ENCODE data around the gene LRRC56. TPM values are rescaled to one million over a fixed set of nuclear protein-coding genes. Genes with fewer than 3 reads are reported as not detected.
A peak's percentile ranks its signal among the peaks of the same experiment; 100 is the strongest.

The LRRC56 gene
- total RNA-seq, 1 donor from 2014 or later: 7.6 TPM

DNA sequence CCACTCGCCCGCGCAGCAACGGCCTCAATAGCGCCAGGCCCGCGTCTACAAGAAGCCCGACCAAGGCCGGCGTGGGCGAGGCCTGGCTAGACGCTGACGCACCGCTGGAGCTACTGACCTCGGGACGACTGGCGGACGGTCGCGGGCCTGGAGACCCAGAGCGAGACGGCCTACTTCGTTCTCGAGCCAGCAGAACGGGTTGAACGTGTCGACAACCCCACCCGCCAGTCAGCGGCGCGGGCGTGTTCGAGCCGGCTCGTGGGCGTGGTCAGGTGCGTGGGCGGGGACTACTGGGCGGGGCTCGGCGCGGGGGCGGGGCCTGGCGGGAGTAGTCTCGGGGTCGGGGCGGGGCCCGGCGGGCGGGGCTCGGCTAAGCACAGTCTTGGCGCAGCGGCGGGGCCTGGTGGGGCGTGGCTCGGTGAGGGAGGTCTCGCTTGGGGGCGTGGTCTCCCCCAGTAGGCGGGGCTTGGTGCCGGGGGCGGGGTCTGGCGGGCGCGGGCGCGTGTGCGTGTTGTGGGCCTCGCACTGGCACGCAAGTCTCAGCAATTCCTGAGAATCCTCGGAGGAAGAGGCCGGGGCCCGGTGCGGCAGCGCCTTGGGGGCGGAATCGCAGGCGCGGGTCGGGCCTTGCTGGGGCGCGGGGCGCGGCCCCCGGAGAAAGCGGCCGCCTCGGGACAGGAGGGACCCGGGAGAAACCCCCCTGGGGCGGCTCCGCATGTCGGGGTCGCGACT lies 30.2 kb upstream of the LRRC56 start, which contains the start of gene RNH1:
Gene RNH1, minus strand, starts transcription at position 248 of the 732 bp plus-strand sequence. CDS start 5,080 bp downstream, outside the sequence.
- ATAC-seq: peak; percentile 89 to 95
- Histone ChIP-seq H3K9me3 (no peaks in the 10 kb centered on the region), H3K4me1 (peaks cover 46% of the 10 kb centered on the region), H3K27ac (peak within 1 kb of the TSS; percentile 100), H3K4me3 (peak within 1 kb of the TSS; percentile 82), H3K36me3 (peaks cover 25% of the 10 kb centered on the region), H3K27me3 (ENCODE audit: low read depth) (no peaks in the 10 kb centered on the region)
- intact Hi-C loops (cut with DNase I): no loop called here
- DNase-seq: peak; percentile 99
- TF ChIP-seq, protein P1, sequence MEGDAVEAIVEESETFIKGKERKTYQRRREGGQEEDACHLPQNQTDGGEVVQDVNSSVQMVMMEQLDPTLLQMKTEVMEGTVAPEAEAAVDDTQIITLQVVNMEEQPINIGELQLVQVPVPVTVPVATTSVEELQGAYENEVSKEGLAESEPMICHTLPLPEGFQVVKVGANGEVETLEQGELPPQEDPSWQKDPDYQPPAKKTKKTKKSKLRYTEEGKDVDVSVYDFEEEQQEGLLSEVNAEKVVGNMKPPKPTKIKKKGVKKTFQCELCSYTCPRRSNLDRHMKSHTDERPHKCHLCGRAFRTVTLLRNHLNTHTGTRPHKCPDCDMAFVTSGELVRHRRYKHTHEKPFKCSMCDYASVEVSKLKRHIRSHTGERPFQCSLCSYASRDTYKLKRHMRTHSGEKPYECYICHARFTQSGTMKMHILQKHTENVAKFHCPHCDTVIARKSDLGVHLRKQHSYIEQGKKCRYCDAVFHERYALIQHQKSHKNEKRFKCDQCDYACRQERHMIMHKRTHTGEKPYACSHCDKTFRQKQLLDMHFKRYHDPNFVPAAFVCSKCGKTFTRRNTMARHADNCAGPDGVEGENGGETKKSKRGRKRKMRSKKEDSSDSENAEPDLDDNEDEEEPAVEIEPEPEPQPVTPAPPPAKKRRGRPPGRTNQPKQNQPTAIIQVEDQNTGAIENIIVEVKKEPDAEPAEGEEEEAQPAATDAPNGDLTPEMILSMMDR (IDR thresholded peaks at IDR 0.05): no peak

DNA sequence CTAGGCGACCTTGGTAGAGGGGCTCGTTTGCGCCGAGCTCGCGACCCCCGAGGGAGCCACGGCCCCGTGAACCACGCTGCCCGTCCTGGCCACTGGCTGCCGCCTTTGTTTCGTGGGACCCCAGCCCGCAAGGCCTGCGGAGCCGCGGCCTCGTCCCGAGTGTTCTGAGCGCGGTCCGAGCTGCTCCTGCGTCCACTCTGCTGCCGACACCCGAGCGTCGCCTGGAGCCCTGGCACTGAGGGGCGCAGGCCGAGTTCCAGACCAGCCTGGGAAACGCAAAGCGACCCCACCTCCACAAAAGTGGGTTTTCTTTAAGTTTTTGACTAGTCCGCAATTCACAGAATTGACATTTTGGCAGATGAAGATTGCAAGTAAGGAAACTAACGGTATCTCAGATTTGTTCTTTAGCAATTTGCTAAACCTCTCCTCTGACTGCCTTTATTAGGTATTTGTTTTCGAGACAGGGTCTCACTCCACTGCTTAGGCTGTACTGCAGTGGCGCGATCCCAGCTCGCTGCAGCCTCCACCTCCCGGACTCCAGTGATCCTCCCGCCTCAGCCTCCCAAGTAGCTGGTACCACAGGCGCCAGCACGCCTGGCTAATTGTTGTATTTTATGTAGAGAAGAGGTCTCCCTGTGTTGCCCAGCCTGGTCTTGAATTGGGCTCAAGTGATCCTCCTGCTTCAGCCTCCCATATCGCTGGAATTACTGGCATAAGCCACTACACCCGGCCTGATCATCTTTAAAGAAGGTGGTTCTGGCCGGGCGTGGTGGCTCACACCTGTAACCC lies 29.4 kb upstream of the LRRC56 start:
- Histone ChIP-seq H3K4me3 (peak overlapping the region; percentile 82), H3K27ac (peak overlapping the region; percentile 73), H3K9me3 (no peaks in the 10 kb centered on the region), H3K27me3 (ENCODE audit: low read depth) (no peaks in the 10 kb centered on the region), H3K36me3 (peaks cover 33% of the 10 kb centered on the region), H3K4me1 (peaks cover 39% of the 10 kb centered on the region)
- intact Hi-C loops (cut with DNase I): no loop called here
- DNase-seq: no peak
- TF ChIP-seq, protein P1 (IDR thresholded peaks at IDR 0.05): no peak
- ATAC-seq: no peak

DNA sequence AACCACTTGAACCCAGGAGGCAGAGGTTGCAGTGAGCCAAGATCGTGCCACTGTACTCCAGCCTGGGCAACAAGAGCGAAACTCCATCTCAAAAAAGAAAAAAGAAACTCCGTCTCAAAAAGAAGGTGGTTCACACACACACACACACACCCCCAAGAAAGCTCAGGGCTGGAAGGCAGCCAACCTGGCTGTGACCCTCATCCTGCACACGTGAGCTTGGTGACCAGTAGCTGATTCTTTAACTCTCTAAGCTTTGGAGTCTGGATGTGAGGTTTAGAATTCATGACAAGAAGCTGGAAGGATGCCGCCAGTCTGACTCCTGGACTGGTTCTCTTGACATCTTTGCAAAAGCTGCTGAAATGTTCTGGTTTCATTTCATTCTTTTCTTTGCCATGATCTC lies 28.4 kb upstream of the LRRC56 start:
- no peaks in the 10 kb centered on the region for H3K9me3 ChIP-seq
- DNase-seq: no peak
- intact Hi-C loops (cut with DNase I): no loop called here
- TF ChIP-seq, protein P1 (IDR thresholded peaks at IDR 0.05): no peak
- no peak overlapping the region for H3K4me3 ChIP-seq
- H3K36me3 ChIP-seq: peaks cover 36% of the 10 kb centered on the region
- H3K4me1 ChIP-seq: peaks cover 29% of the 10 kb centered on the region
- H3K27me3 ChIP-seq (ENCODE audit: low read depth): no peaks in the 10 kb centered on the region
- no peak overlapping the region for H3K27ac ChIP-seq
- no peak for ATAC-seq

DNA sequence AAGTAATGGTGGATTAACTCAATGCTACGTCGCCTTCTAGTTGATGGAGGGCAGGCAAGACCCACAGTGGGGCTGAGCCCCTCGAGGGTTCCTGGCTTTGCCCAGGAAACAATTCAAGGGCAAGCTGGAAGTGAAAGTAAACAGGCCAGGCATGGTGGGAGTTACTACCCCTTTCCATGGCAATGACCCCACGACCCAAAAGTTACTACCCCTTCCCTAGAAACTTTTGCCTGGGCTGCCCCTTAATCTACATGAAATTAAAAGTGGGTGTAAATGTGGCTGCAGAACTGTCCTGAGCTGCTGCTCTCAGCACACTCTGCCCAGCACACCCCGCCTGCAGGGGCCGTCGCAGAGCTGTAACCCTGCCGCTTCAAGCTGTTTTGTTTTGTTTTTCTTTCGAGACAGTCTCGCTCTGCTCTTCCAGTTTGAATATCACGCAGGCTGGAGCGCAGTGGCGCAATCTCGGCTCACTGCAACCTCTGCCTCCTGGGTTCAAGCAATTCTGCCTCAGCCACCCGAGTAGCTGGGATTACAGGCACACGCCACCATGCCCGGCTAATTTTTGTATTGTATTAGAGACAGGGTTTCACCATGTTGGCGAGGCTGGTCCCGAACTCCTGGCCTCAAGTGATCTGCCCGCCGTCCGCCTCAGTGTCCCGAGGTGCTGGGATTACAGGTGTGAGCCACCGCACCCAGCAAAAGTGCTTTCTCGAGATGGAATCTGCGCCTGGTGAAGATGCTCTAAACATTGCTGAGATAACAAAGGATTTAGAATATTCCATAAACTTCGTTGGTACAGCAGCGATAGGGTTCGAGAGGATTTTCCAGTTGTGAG lies 24.3 kb upstream of the LRRC56 start:
- intact Hi-C loops (cut with DNase I): no loop called here
- no peaks in the 10 kb centered on the region for H3K9me3 ChIP-seq
- ATAC-seq: peak in 1 of 2 donors; percentile 37
- DNase-seq: no peak
- H3K4me3 ChIP-seq: no peak overlapping the region
- peaks cover 38% of the 10 kb centered on the region for H3K36me3 ChIP-seq
- H3K27ac ChIP-seq: no peak overlapping the region
- peaks cover 3% of the 10 kb centered on the region for H3K4me1 ChIP-seq
- no peaks in the 10 kb centered on the region for H3K27me3 ChIP-seq (ENCODE audit: low read depth)
- TF ChIP-seq, protein P1 (IDR thresholded peaks at IDR 0.05): no peak

DNA sequence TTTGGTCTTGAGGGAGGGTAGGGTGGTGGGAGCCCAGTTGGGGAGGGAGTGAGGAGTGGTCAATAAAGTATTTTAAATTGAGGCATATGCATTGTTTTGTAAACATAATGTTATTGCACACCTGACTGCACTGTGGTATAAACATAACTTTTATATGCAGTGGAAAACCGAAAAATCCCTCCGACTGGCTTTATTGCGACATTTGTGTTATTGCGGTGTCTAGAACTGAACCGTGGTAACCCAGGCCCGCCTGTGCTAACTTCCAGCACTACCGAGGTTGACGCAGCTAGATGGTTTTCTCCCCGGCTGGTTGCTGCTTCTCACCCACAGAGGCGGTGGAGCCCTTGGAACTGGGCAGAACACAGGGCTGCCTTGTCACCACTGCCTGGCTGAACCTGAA lies 22.7 kb upstream of the LRRC56 start:
- peaks cover 27% of the 10 kb centered on the region for H3K36me3 ChIP-seq
- no peak overlapping the region for H3K27ac ChIP-seq
- ATAC-seq: no peak

More for the DNA sequence above, 22.7 kb upstream of the LRRC56 start:
- H3K9me3 ChIP-seq: no peaks in the 10 kb centered on the region
- no peaks in the 10 kb centered on the region for H3K27me3 ChIP-seq (ENCODE audit: low read depth)
- DNase-seq: no peak
- no peaks in the 10 kb centered on the region for H3K4me1 ChIP-seq
- no peak overlapping the region for H3K4me3 ChIP-seq
- TF ChIP-seq, protein P1 (IDR thresholded peaks at IDR 0.05): no peak
- intact Hi-C loops (cut with DNase I): no loop called here
